GM12878 (cell line): ENCODE data around the gene ZNF879. TPM values are rescaled to one million over a fixed set of nuclear protein-coding genes. Genes with fewer than 3 reads are reported as not detected.

Source experiments
- ATAC-seq: fragments of 200-7000 bp; cut with Tn5 transposase; 3 replicates; pipeline ENCODE4 v1.9.1; 2020; ENCODE audit warnings: mild to moderate bottlenecking, moderate library complexity
- BruUV-seq: library from RNA; stranded (reverse); fragments of 400-500 nt; replicated peaks from 2 replicates; lab custom pipeline; 2021; lab: Mats Ljungman, UMichigan
- CTCF ChIA-PET: fragments of 300-600 bp; sonication (Branson Sonifier 250); formaldehyde crosslinking; extraction: SDS; loops from one replicate; lab custom pipeline; 2021; ENCODE audit warnings: inconsistent platforms; lab: Yijun Ruan, JAX
- POLR2A ChIA-PET: fragments of 350-600 bp; formaldehyde crosslinking; extraction: SDS; loops from one replicate; lab custom pipeline; 2021; ENCODE audit warnings: inconsistent platforms; lab: Charles Lee
- RAD21 ChIA-PET: fragments of 300-600 bp; sonication (Branson Sonifier 250); formaldehyde crosslinking; loops from one replicate; lab custom pipeline; 2023; ENCODE audit warnings: antibody characterized with exemption; ENCODE audit not compliant: unreplicated experiment; lab: Charles Lee
- SMC1A ChIA-PET: fragments of 300-600 bp; sonication (Branson Sonifier 250); formaldehyde crosslinking; loops from one replicate; lab custom pipeline; 2023; ENCODE audit not compliant: unreplicated experiment, uncharacterized antibody; lab: Charles Lee
- DNase-seq: peaks from one replicate; pipeline ENCODE4 v3.0.0-alpha.2; 2011; ENCODE audit warnings: low read depth, low spot score
- FAIRE-seq: peaks from 3 replicates; lab custom pipeline; 2011; peaks lifted over from hg19 to GRCh38; lab: Jason Lieb, UNC
- H2AFZ ChIP-seq: 2 replicates; pipeline ENCODE4 v1.6.0; 2011; ENCODE audit warnings: low read depth, low read length, control low read depth; ENCODE audit not compliant: control insufficient read depth
- H3K27ac ChIP-seq: 2 replicates; pipeline ENCODE4 v1.5.1; 2011; ENCODE audit warnings: control low read depth; ENCODE audit not compliant: control insufficient read depth, insufficient read depth
- H3K27me3 ChIP-seq, 2 experiments: replicated peaks in 1 of 2; 2 replicates each; pipeline versions ENCODE4 v1.6.0 to v1.6.1; 2011; ENCODE audit warnings: low read length in 1 of 2; ENCODE audit not compliant: control insufficient read depth in 2 of 2, insufficient read depth in 2 of 2
- H3K36me3 ChIP-seq, 2 experiments: 2 replicates each; pipeline ENCODE4 v1.5.1; 2011; ENCODE audit warnings: low read length in 1 of 2; ENCODE audit not compliant: control insufficient read depth in 2 of 2, insufficient read depth in 2 of 2
- H3K4me1 ChIP-seq: 2 replicates; pipeline ENCODE4 v1.6.1; 2011; ENCODE audit warnings: mild to moderate bottlenecking, low read length, moderate library complexity, mixed read lengths; ENCODE audit not compliant: control insufficient read depth, insufficient read depth
- H3K4me2 ChIP-seq: 2 replicates; pipeline ENCODE4 v1.6.0; 2011; ENCODE audit warnings: control low read depth; ENCODE audit not compliant: control insufficient read depth, insufficient read depth
- H3K4me3 ChIP-seq: fragments of 200-600 bp; sonication (generic); 2 replicates; pipeline ENCODE4 v1.5.1; 2016
- H3K79me2 ChIP-seq: 2 replicates; pipeline ENCODE4 v1.6.0; 2011; ENCODE audit warnings: low read length; ENCODE audit not compliant: control insufficient read depth, insufficient read depth
- H3K9ac ChIP-seq: 2 replicates; pipeline ENCODE4 v1.8.0; 2011; ENCODE audit warnings: low read length, control low read depth, mixed read lengths; ENCODE audit not compliant: control insufficient read depth, insufficient read depth
- H3K9me3 ChIP-seq: replicated peaks from 3 replicates; pipeline ENCODE4 v1.5.1; 2011; ENCODE audit warnings: mild to moderate bottlenecking, low read length; ENCODE audit not compliant: control insufficient read depth, insufficient read depth
- H4K20me1 ChIP-seq: 2 replicates; pipeline ENCODE4 v1.6.0; 2011; ENCODE audit not compliant: control insufficient read depth, insufficient read depth
- CHD4 ChIP-seq: fragments of 200-600 bp; sonication (generic); IDR thresholded peaks from 2 replicates; pipeline ENCODE4 v1.6.1; 2016; ENCODE audit warnings: mild to moderate bottlenecking
- PML ChIP-seq: IDR thresholded peaks from 2 replicates; pipeline ENCODE4 v1.6.1; 2012; ENCODE audit warnings: low read length, inconsistent platforms
- WRNIP1 ChIP-seq: IDR thresholded peaks from 2 replicates; pipeline ENCODE4 v1.6.1; 2011; ENCODE audit warnings: low read depth, low read length, improper control_type of control experiment, borderline replicate concordance
- ZNF592 ChIP-seq: fragments of 450-650 bp; IDR thresholded peaks from 2 replicates; pipeline ENCODE4 v1.6.1; 2017; ENCODE audit warnings: mild to moderate bottlenecking, moderate library complexity
- WGBS: methylation state at CpG from one replicate; pipeline ENCODE4 v1.1.6; 2016; ENCODE audit warnings: low lambda C conversion rate; ENCODE audit not compliant: insufficient replicate concordance, insufficient coverage; ENCODE audit errors: missing lambda C conversion rate; 5-methylcytosine and 5-hydroxymethylcytosine counted together
- in situ Hi-C: fragments of 300-500 bp; cut with MboI; formaldehyde crosslinking; loops from 9 replicates; pipeline ENCODE4 v1.14.3; 2018; ENCODE audit warnings: mixed read lengths
- intact Hi-C: fragments of 100-400 bp; cut with micrococcal nuclease; formaldehyde crosslinking; loops from one replicate; pipeline ENCODE4 v1.14.2; 2022; ENCODE audit not compliant: unreplicated experiment
- polyA plus RNA-seq, 11 experiments: library from polyadenylated mRNA; depleted of rRNA in 4 of 11; unstranded in 6 of 11; stranded (reverse) in 5 of 11; fragments of >200 nt; fragmentation: Nextera tagmentation in 4 of 11; fragmentation: Illumina TruSeq in 1 of 11; extraction: Ambion mirVana in 4 of 11; extraction: Trizol in 1 of 11; gene quantifications; 1 replicate in 1 of 11; 2 replicates in 10 of 11; pipeline versions ENCODE4 v1.2.1 to v1.2.3, GENCODE V29; 2011 to 2016; ENCODE audit warnings: inconsistent platforms in 2 of 11, missing spikeins in 2 of 11, low read depth in 1 of 11
- total RNA-seq, 4 experiments: library from RNA; depleted of rRNA in 3 of 4; stranded (reverse); fragments of >200 nt in 3 of 4; fragmentation: Illumina TruSeq in 1 of 4; extraction: Trizol in 1 of 4; gene quantifications; 2 replicates each; pipeline versions ENCODE4 v1.2.1 to v1.2.3, GENCODE V29; 2013 to 2021

ZNF879 gene
- total and polyA plus RNA-seq, 10 of the 15 experiments (the other 5 are each of a cell fraction or from before 2014, with no cell fraction given), result 0.03 TPM; not detected in 9

DNA sequence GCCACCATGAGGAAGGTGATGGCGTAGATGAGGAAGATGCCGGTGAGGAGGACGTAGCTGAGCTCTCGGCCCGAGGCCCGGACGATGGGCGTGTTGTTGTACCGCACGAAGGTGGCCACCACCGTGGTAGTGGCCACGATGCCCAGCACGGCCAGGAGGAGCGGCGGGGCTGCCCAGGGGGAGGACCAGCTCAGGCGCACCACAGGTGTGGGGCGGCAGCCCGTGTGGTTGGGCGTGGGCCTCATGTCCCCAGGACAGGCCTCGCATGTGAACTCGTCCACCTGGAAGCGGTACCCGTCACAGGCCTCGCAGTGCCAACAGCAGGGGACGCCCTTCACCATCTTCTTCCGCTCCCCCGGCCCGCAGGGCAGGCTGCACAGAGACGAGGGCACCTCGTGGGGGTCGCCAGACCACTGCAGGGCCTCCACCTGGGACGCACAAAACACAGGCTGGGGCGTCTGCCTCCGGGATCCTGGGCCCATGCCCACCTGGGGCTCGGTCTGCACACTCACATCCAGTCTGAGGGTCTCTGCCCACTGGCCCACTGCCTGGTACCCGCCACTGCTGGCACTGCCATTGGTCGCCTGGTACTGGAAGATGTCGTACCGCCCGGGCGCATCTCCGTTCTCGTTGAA is 37.2 kb upstream of the ZNF879 start:
- intact Hi-C loops, result no loop called here
- Histone ChIP-seq H4K20me1 (no peaks in the 10 kb centered on the region), H3K9ac (no peak overlapping the region), H3K79me2 (no peaks in the 10 kb centered on the region), H2AFZ (no peak overlapping the region), H3K4me3 (no peak overlapping the region), H3K36me3 (no peaks in the 10 kb centered on the region), H3K9me3 (no peaks in the 10 kb centered on the region; the same call in 2 of the 3 replicates), H3K27me3 (no peaks in the 10 kb centered on the region), H3K4me1 (no peaks in the 10 kb centered on the region), H3K27ac (no peak overlapping the region), H3K4me2 (no peak overlapping the region)
- POLR2A ChIA-PET, result no interaction called here
- SMC1A ChIA-PET, result no interaction called here
- RAD21 ChIA-PET, result no interaction called here
- ATAC-seq (no peak), FAIRE-seq (no peak), DNase-seq (no peak)
- 79% methylated on average over 42 of the region's 43 CpGs for WGBS
- no peak for TF ChIP-seq CHD4
- no peak for TF ChIP-seq WRNIP1
- no peak for TF ChIP-seq ZNF592
- TF ChIP-seq PML, result no peak
- in situ Hi-C loops, result no loop called here
- BruUV-seq, result no TSS peak
- CTCF ChIA-PET, result no interaction called here
